Upper lobe of right lung (tissue), 1 donor: Measurements from ENCODE around the gene CSNK2A2. TPM values are rescaled to one million over a fixed set of nuclear protein-coding genes. Genes with fewer than 3 reads are reported as not detected.

Source experiments
- ATAC-seq: fragments of 200-7000 bp; cut with Tn5 transposase; one replicate; pipeline ENCODE4 v1.9.1; 2020; ENCODE audit warnings: mild to moderate bottlenecking, moderate library complexity
- DNase-seq: peaks from one replicate; pipeline ENCODE4 v3.0.0-alpha.2; 2020
- H3K27ac ChIP-seq: fragments of 200-600 bp; one replicate; pipeline ENCODE4 v1.8.0; 2022
- H3K27me3 ChIP-seq: fragments of 200-600 bp; one replicate; pipeline ENCODE4 v1.8.0; 2022; ENCODE audit warnings: mild to moderate bottlenecking
- H3K36me3 ChIP-seq: fragments of 200-600 bp; one replicate; pipeline ENCODE4 v1.8.0; 2022
- H3K4me1 ChIP-seq: fragments of 200-600 bp; one replicate; pipeline ENCODE4 v1.8.0; 2022
- H3K4me3 ChIP-seq: fragments of 200-600 bp; one replicate; pipeline ENCODE4 v1.8.0; 2022; ENCODE audit warnings: mild to moderate bottlenecking
- H3K9me3 ChIP-seq: fragments of 200-600 bp; one replicate; pipeline ENCODE4 v1.8.0; 2022
- CTCF ChIP-seq: fragments of 200-600 bp; IDR thresholded peaks from one replicate; pipeline ENCODE4 v1.8.0; 2022; ENCODE audit warnings: antibody characterized with exemption
- intact Hi-C: fragments of 100-400 bp; cut with DNase I; formaldehyde crosslinking; loops from one replicate; pipeline ENCODE4 v1.11.0; 2022
- total RNA-seq: library from RNA; stranded (reverse); fragmentation: NEBNext Ultra II Directional; extraction: Animal tissue kit (Norgen Biotek cat#: 25700); gene quantifications from one replicate; pipeline ENCODE4 v1.2.1, GENCODE V29; 2021
- donor health status: DM: no; HTN: yes; CAD: no; lungs with severe emphysema.

Gene CSNK2A2
- total RNA-seq, 1 donor from 2014 or later: 69.0 TPM

GRCh38 chr16:58234831-58235595, 37.1 kb upstream of the CSNK2A2 start:
- no peak for TF ChIP-seq CTCF
- no peak for DNase-seq
- H3K9me3 ChIP-seq: no peaks in the 10 kb centered on the region
- no peaks in the 10 kb centered on the region for H3K4me1 ChIP-seq
- no peaks in the 10 kb centered on the region for H3K27me3 ChIP-seq
- H3K36me3 ChIP-seq: no peaks in the 10 kb centered on the region
- intact Hi-C loops: no loop called here
- no peak overlapping the region for H3K27ac ChIP-seq
- ATAC-seq: no peak
- H3K4me3 ChIP-seq: no peak overlapping the region

GRCh38 chr16:58230259-58230658, 32.4 kb upstream of the CSNK2A2 start:
- DNase-seq (no peak), ATAC-seq (no peak)
- H3K27me3 ChIP-seq: peaks cover 9% of the 10 kb centered on the region
- H3K36me3 ChIP-seq: no peaks in the 10 kb centered on the region
- intact Hi-C loops: no loop called here
- H3K4me3 ChIP-seq: no peak overlapping the region
- no peak for TF ChIP-seq CTCF
- H3K4me1 ChIP-seq: no peaks in the 10 kb centered on the region
- no peak overlapping the region for H3K27ac ChIP-seq
- no peaks in the 10 kb centered on the region for H3K9me3 ChIP-seq

GRCh38 chr16:58226790-58227189, 28.9 kb upstream of the CSNK2A2 start:
- ATAC-seq (no peak), DNase-seq (no peak)
- intact Hi-C loops: no loop called here
- no peaks in the 10 kb centered on the region for H3K9me3 ChIP-seq
- no peak for TF ChIP-seq CTCF
- no peak overlapping the region for H3K4me3 ChIP-seq
- no peak overlapping the region for H3K27ac ChIP-seq
- H3K4me1 ChIP-seq: no peaks in the 10 kb centered on the region
- H3K27me3 ChIP-seq: peaks cover 9% of the 10 kb centered on the region
- H3K36me3 ChIP-seq: no peaks in the 10 kb centered on the region

GRCh38 chr16:58225965-58226602, 28.2 kb upstream of the CSNK2A2 start:
- DNase-seq (no peak), ATAC-seq (no peak)
- Histone ChIP-seq H3K27me3 (peaks cover 9% of the 10 kb centered on the region), H3K4me1 (no peaks in the 10 kb centered on the region), H3K27ac (no peak overlapping the region), H3K4me3 (no peak overlapping the region), H3K36me3 (no peaks in the 10 kb centered on the region), H3K9me3 (no peaks in the 10 kb centered on the region)
- no peak for TF ChIP-seq CTCF
- intact Hi-C loops: no loop called here

DNA sequence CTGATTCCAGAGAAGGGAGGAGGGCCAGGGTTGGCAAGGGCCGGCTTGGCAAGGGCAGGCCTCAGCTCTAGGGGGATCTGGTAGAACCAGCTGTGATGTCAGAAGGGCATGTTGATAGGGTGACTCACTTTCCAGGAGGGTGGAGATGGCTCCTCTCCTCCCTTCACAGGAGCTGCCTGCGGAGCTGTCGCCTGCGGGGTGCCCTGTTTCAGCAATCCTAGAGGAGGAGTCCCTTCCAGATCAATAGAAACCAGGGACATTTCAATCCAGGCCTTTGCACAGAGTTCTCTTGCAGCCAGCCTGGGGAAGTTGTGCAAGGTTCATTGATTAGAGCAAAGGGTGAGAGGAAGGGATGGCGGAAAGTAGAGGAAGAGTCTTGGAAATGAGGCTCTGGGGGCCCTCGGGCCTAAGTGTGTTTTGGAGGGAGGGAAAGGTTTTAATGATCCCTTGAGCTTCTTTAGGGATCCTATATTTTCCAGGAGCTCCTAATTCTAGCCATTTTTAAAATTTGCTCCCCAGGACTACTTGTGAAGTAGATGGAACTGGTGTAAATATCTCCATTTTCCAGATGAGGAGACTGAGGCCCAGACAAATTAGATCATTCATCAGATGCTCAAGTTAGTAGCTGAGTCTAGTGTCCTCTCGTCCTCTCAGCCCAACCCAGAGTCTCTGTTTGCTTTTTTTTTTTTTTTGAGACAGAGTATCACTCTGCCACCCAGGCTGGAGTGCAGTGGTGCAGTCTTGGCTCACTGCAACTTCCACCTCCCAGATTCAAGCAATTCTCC, 24.8 kb upstream of the CSNK2A2 start:
- intact Hi-C loops: no loop called here
- TF ChIP-seq CTCF: no peak
- Histone ChIP-seq H3K27me3 (peaks cover 9% of the 10 kb centered on the region), H3K4me3 (no peak overlapping the region), H3K9me3 (no peaks in the 10 kb centered on the region), H3K27ac (no peak overlapping the region), H3K36me3 (no peaks in the 10 kb centered on the region), H3K4me1 (no peaks in the 10 kb centered on the region)
- DNase-seq: no peak
- ATAC-seq: peak; percentile 27
